ENCODE results near the gene RIMBP2.

DNA sequence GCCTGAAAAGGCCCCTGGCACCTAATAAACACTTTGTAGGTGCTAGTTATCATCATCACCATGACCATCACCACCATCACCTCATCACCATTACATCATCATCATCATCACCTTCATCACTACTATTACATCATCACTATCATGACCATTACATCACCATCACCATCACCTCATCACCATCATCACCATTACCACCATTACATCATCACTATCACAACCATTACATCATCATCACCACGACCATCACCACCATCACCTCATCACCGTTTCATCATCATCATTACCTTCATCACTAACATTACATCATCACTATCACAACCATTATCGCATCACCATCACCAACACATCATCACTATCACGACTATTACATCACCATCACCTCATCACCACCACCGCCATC is 132.8 kb downstream of the RIMBP2 start:
- TF ChIP-seq ZFX (IDR thresholded peaks at IDR 0.05; ENCODE audit: borderline replicate concordance): no peak
- TF ChIP-seq, protein P1, sequence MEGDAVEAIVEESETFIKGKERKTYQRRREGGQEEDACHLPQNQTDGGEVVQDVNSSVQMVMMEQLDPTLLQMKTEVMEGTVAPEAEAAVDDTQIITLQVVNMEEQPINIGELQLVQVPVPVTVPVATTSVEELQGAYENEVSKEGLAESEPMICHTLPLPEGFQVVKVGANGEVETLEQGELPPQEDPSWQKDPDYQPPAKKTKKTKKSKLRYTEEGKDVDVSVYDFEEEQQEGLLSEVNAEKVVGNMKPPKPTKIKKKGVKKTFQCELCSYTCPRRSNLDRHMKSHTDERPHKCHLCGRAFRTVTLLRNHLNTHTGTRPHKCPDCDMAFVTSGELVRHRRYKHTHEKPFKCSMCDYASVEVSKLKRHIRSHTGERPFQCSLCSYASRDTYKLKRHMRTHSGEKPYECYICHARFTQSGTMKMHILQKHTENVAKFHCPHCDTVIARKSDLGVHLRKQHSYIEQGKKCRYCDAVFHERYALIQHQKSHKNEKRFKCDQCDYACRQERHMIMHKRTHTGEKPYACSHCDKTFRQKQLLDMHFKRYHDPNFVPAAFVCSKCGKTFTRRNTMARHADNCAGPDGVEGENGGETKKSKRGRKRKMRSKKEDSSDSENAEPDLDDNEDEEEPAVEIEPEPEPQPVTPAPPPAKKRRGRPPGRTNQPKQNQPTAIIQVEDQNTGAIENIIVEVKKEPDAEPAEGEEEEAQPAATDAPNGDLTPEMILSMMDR (IDR thresholded peaks at IDR 0.05): no peak
